ENCODE measurements around the gene PPARD. TPM values are rescaled to one million over a fixed set of nuclear protein-coding genes. Genes with fewer than 3 reads are reported as not detected.

Gene PPARD
- polyA plus RNA-seq, 1 donor: 26.7 TPM

- DNase-seq: no peak
Observed at GRCh38 chr6:35473075-35473849, 130.9 kb downstream of the PPARD start.

- no peak for DNase-seq
Observed at GRCh38 chr6:35473850-35474130, 131.4 kb downstream of the PPARD start.

GRCh38 chr6:35474131-35474941, 132.0 kb downstream of the PPARD start:
- no peak for DNase-seq

- DNase-seq: no peak
Observed at GRCh38 chr6:35474942-35475570, 132.7 kb downstream of the PPARD start.

GRCh38 chr6:35475573-35475972, 133.2 kb downstream of the PPARD start:
- DNase-seq: no peak

GRCh38 chr6:35476004-35476403, 133.6 kb downstream of the PPARD start:
- DNase-seq: no peak

GRCh38 chr6:35477028-35477427, 134.7 kb downstream of the PPARD start:
- DNase-seq: no peak

Other genes with a start within 250 kb of the PPARD start
- gene TCP11, start 201.2 kb upstream of the PPARD start, polyA plus RNA-seq (ENCODE audit: insufficient read length): 0.34 TPM
- 1.1 TPM for gene SCUBE3, start 128.6 kb upstream of the PPARD start, polyA plus RNA-seq (ENCODE audit: insufficient read length)
- 28.7 TPM for gene ZNF76, start 82.8 kb upstream of the PPARD start, polyA plus RNA-seq (ENCODE audit: insufficient read length)
- gene DEF6, start 44.7 kb upstream of the PPARD start, polyA plus RNA-seq (ENCODE audit: insufficient read length): 4.5 TPM
- gene FANCE, start 109.8 kb downstream of the PPARD start, polyA plus RNA-seq (ENCODE audit: insufficient read length): 27.8 TPM
- gene RPL10A, start 125.8 kb downstream of the PPARD start, polyA plus RNA-seq (ENCODE audit: insufficient read length): 2,463 TPM
- gene TEAD3, start 154.5 kb downstream of the PPARD start, polyA plus RNA-seq (ENCODE audit: insufficient read length): 74.7 TPM
- gene TULP1, start 170.3 kb downstream of the PPARD start, polyA plus RNA-seq (ENCODE audit: insufficient read length): 1.9 TPM

Measured in hindlimb muscle (tissue), 1 donor.